ENCODE data around the gene EME1. TPM values are rescaled to one million over a fixed set of nuclear protein-coding genes. Genes with fewer than 3 reads are reported as not detected.
A peak's percentile ranks its signal among the peaks of the same experiment; 100 is the strongest.
"Not testable (repeated sequence)": the region's sequence is repeated elsewhere in the genome, so short reads cannot be mapped to it uniquely, and the experiment has no call there.

Gene EME1
- total and polyA plus RNA-seq, 2 of the 13 experiments (the other 11 are each of a cell fraction or from before 2014, with no cell fraction given) = 20.7 to 24.6 TPM

GRCh38 chr17:50333291-50334057 lies 39.6 kb upstream of the EME1 start:
- H3K4me2 ChIP-seq (ENCODE audit: low read depth, low read length); ATAC-seq; in situ Hi-C loops (cut with HindIII; ENCODE audit: extremely low pct_ligation_motif_present, low pct_unique_long_range_greater_than_20kb); H3K27ac ChIP-seq (ENCODE audit: extremely low read length, insufficient read depth, low read length); H3K4me1 ChIP-seq (ENCODE audit: insufficient read depth, low read length); H3K9ac ChIP-seq (ENCODE audit: insufficient read depth, low read depth, low read length); CTCF ChIA-PET (ENCODE audit: low intra/inter-chr PET ratio, low total read pairs); H3K9me3 ChIP-seq (ENCODE audit: low read length); H3K4me3 ChIP-seq (replicated peaks in 1 of 3; ENCODE audit: insufficient read depth in 1 of 3, low read depth in 2 of 3, low read length in 3 of 3); H4K20me1 ChIP-seq (ENCODE audit: insufficient read depth, low read length); H3K36me3 ChIP-seq (replicated peaks in 1 of 2; ENCODE audit: control insufficient read depth in 1 of 2, insufficient read depth in 2 of 2, low read length in 2 of 2); BruUV-seq (replicated peaks); H2AFZ ChIP-seq (ENCODE audit: low read length); DNase-seq (ENCODE audit: low spot score); H3K79me2 ChIP-seq (ENCODE audit: insufficient read depth, low read length); intact Hi-C loops (cut with micrococcal nuclease; ENCODE audit: unreplicated experiment): not testable (repeated sequence)
- FAIRE-seq = peak; percentile 59
- POLR2A ChIA-PET = interaction anchor here (1.9 kb wide), 1 partner anchor 13 kb away, joined by 5 read pairs; the partner anchor contains the start of gene XYLT2
- WGBS (ENCODE audit: low lambda C conversion rate) = 46% methylated on average over 14 of the region's 14 CpGs
- H3K27me3 ChIP-seq (ENCODE audit: control insufficient read depth in 1 of 2, insufficient read depth in 2 of 2, low read length in 2 of 2) = peaks cover 4 to 37% of the 10 kb centered on the region in 2 experiments; a peak in 4 of 5 replicates
- peak; percentile 36 for TF ChIP-seq CTCF (CRISPR knock-in tag; IDR thresholded peaks at IDR 0.05)
- peak; percentile 74 for TF ChIP-seq ZNF121 (CRISPR knock-in tag; IDR thresholded peaks at IDR 0.05)
- peak; percentile 23; the same call in 1 of the 2 replicates for TF ChIP-seq STAG1 (CRISPR knock-in tag; IDR thresholded peaks at IDR 0.05)

DNA sequence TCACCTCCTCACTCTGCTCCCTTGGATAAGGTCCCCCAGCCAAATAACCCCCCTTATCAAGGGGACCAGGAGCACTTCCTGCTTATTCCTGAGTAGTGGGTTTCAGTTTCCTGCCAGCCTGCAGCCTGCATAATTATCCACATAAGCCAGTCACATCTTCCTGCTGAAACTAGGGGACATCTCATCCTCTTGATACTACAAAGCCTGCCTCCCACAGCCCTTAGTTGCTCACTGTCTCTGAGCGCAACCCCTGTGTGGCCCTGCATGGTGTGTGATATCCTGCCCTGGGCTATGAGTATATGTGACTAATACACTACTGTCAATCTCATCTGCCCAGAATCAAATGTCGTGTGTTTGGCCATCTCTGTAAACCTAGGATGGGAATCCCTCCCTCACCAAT lies 35.1 kb upstream of the EME1 start:
- BruUV-seq (replicated peaks) = no TSS peak
- POLR2A ChIA-PET = no interaction called here
- Histone ChIP-seq H3K79me2 (ENCODE audit: insufficient read depth, low read length) (no peaks in the 10 kb centered on the region), H3K4me2 (ENCODE audit: low read depth, low read length) (no peak overlapping the region), H3K4me1 (ENCODE audit: insufficient read depth, low read length) (0 out of 2 replicates have a peak, but pooled peaks cover 5% of the 10 kb centered on the region), H3K9ac (ENCODE audit: insufficient read depth, low read depth, low read length) (no peak overlapping the region), H3K27ac (ENCODE audit: extremely low read length, insufficient read depth, low read length) (no peak overlapping the region), H4K20me1 (ENCODE audit: insufficient read depth, low read length) (no peaks in the 10 kb centered on the region), H3K36me3 (replicated peaks in 1 of 2; ENCODE audit: control insufficient read depth in 1 of 2, insufficient read depth in 2 of 2, low read length in 2 of 2) (no peaks in the 10 kb centered on the region), H3K4me3 (replicated peaks in 1 of 3; ENCODE audit: insufficient read depth in 1 of 3, low read depth in 2 of 3, low read length in 3 of 3) (no peak overlapping the region), H3K9me3 (ENCODE audit: low read length) (no peaks in the 10 kb centered on the region), H2AFZ (ENCODE audit: low read length) (no peak overlapping the region), H3K27me3 (ENCODE audit: control insufficient read depth in 1 of 2, insufficient read depth in 2 of 2, low read length in 2 of 2) (peaks cover 5 to 7% of the 10 kb centered on the region in 2 experiments; a peak in 3 of 5 replicates)
- in situ Hi-C loops (cut with HindIII; ENCODE audit: extremely low pct_ligation_motif_present, low pct_unique_long_range_greater_than_20kb) = no loop called here
- ATAC-seq (no peak), FAIRE-seq (no peak), DNase-seq (ENCODE audit: low spot score) (no peak)
- 33% methylated on average over 2 of the region's 2 CpGs for WGBS (ENCODE audit: low lambda C conversion rate)
- CTCF ChIA-PET (ENCODE audit: low intra/inter-chr PET ratio, low total read pairs) = no interaction called here
- TF ChIP-seq PTBP1 (IDR thresholded peaks at IDR 0.05; ENCODE audit: low read depth, low read length, poor library complexity, severe bottlenecking) = no peak
- no peak for TF ChIP-seq FOXA3 (CRISPR knock-in tag; IDR thresholded peaks at IDR 0.05)
- no peak for TF ChIP-seq PHF21A (CRISPR knock-in tag; IDR thresholded peaks at IDR 0.05)
- no peak for TF ChIP-seq ZNF101 (CRISPR knock-in tag; IDR thresholded peaks at IDR 0.05; ENCODE audit: borderline replicate concordance, low read depth)
- 0 out of 4 replicates have a peak, but pooled peaks of 1 of the 2 experiments have one; percentile 5 for TF ChIP-seq MAFK (conservative IDR thresholded peaks at IDR 0.05 in 1 of 2, IDR thresholded peaks at IDR 0.05 in 1 of 2; ENCODE audit: low read length in 2 of 2)
- no peak for TF ChIP-seq GATA4 (IDR thresholded peaks at IDR 0.05; ENCODE audit: borderline replicate concordance, low read depth)
- TF ChIP-seq ZNF629 (CRISPR knock-in tag; conservative IDR thresholded peaks at IDR 0.05) = no peak
- no peak for TF ChIP-seq ZNF530 (CRISPR knock-in tag; IDR thresholded peaks at IDR 0.05; ENCODE audit: low read depth)
- intact Hi-C loops (cut with micrococcal nuclease; ENCODE audit: unreplicated experiment) = no loop called here
